Middle frontal gyrus (tissue), 1 donor: ENCODE results near the gene EPHX1.
"Not testable (repeated sequence)": the region's sequence is repeated elsewhere in the genome, so short reads cannot be mapped to it uniquely, and the experiment has no call there.

Experiments
- DNase-seq: peaks from one replicate; pipeline ENCODE4 v3.0.0-alpha.2; 2015; ENCODE audit warnings: low spot score; ENCODE audit errors: extremely low spot score

The EPHX1 gene

DNA sequence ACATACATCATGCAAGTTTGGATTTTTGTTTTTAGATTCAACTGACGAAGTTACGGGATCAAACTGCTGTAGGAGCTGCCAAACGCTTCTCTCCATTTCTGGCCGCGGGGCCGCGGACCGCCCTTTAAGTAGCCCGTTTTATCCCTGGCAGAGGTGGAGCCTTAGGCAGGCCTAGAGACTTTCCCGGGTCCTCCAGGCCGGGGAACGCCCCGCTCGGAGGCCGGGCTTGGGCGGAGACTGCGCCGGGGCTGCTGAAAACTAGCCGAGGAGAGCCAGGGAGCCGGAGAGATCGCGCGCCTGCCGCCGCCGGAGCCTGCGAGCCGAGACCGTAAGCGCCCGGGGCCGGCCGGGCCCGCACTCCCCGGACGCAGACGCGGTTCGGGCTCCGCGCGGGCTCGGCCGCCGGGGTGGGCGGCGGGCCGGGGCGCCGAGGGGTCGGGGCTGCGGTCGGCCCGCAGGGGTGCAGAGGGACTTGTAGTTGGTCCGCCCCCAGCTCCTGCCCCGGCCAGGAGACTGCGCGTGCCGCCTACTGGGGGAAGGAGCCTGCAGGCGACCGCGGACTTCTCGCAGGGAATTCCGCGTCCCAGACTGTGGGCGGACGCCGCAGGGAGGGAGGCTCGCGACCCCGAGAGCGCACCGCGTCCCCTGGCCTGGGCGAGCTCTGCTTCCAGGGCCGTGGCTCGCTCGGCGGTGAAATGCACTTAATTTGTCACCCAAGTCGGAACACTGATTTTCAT lies at the start of gene EPHX1:
Gene EPHX1, plus strand, starts transcription at position 283 of the 737 bp plus-strand sequence. CDS start 18,606 bp downstream, outside the sequence.
- DNase-seq: peak; percentile 58

DNA sequence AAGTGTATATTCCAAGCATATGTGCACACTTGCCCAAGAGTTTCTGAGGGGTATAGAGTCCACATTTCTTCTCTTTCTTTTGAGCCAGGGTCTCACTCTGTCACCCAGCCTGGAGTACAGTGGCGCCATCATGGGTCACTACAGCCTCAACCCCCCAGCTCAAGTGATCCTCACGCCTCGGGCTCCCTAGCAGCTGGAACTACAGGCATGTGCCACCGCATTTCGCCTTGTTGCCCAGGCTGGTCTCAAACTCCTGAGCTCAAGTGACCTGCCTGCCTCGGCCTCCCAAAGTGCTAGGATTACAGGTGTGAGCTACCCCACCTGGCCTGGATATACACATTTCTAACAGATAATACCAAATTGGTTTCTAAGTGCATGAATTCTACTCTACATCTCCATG lies 49.4 kb upstream of the EPHX1 start:
- no peak for DNase-seq

DNA sequence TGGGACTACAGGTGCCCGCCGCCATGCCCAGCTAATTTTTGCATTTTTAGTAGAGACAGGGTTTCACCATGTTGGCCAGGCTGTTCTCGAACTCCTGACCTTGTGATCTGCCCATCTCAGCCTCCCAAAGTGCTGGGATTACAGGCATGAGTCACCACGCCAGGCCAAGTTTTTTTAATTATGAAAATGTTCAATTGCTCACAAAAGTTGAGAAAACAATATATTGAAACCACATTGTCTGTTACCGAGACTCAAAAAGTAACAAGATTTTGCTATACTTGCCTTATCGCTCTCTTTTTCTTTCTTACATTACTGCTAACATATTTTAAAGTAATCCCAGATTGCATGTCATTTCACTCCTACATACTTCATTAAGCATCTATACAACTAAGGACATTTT lies 48.5 kb upstream of the EPHX1 start:
- DNase-seq: not testable (repeated sequence)

DNA sequence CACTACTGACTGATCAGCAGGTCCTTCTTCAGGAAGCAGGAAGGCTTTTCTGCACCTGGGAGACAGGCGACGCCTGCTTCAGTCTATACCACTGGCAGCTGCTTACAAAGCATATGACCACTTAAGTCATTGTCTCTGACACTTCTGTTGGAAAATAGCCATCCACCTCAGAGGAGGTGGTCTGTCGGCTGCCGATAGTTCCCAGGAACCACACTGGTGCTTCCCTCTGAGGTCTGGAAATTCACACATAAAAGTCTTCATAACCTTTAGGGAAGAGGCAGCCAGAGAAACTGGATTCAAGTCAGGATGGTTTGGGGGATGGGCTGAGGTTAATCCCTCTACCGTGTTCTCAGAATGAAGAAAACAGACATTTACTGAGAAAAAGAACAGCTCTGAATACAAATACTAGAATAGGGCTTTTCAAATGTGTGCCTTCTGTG lies 47.9 kb upstream of the EPHX1 start:
- no peak for DNase-seq

DNA sequence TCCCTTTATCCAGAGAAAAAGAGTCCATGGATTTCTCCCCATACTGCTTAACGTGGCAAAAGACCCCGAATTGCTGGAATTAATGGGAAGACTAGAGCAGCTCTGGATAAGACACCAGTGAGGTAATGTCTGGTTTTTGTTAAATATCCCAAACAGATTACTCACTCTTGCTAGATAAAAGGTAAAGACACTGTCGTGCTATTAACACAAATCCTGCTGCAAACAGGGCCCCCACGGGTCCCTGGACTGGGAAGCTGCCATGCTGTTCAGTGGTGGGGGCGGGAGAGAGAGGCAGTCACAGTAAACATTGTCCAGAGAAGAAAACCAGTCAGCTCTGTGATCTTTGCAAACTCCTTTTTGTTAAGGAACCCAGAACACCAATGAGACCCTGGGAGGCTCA lies 47.5 kb upstream of the EPHX1 start:
- DNase-seq: no peak

DNA sequence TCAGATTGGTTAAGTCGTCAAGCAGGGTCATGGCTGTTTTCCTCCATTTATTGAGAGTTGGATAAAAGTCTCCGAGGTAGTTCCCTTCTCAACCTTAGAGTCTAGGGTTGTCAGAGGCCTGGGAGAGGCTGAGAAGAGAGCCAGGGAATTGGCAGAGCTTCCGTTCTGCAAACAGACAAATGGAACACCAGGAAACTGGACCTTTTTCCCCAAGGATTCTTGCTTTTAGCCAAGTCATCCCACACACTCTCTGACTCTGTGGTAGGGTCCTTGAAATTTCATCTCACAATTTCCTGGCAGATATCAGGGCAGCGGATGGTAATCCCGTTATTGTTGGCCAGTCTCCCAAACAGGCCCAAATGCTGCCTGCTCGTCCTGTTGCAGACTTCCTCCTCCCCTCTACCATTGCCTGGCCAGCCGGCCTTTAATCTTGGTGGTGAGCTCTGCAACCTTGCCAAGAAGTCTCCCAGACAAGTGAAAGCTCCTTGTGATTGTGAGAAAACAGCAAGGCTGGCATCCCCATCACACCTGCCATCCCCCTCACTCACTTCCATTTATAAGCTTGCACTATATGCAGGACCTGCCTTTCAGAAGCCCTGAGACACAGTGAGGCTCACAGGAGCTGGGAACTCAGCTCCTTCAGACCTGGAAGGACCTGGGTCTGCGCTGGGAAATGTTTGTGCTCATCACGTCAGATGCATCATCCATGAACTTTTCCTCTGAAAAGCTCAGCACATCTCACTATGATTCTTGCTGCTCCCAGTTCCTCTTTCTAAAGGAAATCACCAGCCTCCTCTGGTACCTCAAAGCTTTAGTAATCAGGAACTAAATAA lies 46.0 kb upstream of the EPHX1 start:
- no peak for DNase-seq

DNA sequence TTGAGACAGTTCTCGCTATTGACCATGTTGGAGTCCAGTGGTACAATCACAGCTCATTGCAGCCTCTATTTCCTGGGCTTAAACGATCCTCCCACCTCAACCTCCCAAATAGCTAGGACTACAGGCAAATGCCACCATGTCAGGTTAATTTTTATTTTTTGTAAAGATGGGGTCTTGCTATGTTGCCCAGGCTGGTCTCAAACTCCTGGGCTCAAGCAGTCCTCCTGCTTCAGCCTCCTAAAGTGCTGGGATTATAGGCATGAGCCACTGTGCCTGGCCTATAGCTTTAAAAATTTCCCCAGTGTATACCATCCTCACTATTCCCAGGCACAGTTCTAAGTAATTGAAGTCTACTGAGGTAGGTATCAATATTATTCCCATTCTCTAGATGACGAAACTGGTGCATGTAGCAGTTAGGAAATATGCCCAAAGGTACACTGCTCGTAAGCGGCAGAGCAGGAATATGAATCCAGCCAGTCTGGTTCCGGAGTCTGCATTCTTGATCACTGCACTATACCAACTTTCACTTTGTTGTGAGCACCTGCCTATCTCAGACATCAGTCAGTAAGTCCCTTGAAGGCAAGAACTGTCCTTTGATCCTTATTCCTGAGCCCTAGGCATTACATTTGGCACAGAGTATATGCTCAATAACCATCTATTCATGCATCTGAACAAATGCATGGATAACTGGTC lies 43.8 kb upstream of the EPHX1 start:
- no peak for DNase-seq

DNA sequence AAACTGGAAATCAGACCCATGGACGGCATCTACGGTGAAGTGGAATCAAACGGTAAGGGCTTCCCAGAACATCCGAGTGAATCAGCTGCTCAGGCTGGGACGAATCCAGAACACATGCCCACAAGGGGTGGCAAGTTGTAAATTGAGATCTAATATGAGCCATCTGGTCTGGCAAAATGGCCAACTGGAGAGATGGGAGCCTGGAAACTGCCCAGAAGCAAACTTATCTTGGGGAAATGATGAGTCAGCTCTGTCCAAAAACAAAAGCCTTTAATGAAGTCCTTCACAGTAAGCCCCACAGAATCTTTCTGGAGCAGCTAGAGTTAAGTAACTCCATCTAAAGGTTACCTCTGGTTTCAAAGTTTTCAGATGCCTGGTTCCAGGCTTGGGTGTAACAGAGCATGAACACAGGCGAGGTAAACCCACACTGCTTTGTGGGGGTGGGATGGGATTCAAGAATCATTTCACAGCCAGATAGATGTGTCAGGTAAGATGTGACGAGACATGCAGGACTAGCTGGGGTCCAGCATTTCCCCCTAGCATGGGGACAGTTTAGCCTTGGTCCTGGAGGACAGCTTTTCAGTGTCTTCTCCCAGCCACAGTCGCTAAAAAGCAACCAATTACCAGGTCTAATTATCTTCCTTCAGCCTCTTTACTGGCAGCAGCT lies 42.8 kb upstream of the EPHX1 start:
- no peak for DNase-seq

DNA sequence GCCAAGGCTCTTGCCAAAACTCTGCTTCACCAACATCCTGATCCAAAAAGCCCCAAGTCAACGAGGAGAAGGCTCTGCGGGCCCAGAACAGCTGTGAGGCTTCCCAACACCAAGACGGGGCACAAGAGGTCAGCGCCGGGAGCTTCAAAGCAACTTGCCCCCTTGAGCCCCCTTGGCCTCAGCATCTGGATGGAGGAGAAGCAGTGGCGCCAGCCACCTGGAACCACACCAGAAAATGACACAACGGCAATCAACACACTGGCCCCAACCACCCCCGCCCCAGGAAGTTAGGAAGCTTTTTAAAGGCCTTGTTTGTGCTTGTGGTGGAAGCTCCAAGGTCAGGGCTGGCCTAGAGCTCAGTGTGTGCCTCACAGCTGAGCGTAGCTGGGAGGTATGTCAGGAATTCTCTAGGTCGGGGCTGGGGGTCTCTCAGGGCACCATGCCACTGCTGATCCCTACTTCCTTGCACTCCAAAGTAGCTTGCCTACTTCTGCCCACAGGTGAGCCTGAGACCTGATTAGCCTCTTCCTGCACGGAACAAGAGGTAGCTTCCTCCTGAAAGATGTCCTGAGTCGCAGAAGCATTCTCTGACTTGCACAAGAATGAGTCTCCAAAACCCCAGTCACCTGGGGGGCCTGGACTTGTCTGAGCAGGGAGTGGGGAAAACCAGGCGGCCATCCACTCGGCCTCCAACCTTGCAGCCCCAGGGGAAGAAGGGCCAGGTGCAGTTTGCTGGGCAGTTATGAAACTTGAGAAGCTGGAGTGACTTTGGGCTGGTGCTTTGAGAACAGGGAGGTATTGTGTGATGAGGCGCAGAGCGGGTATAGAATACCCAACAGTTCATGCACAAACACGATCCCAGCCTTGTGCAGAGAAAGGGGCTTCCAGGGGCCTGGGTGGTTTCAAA lies 42.0 kb upstream of the EPHX1 start:
- no peak for DNase-seq

DNA sequence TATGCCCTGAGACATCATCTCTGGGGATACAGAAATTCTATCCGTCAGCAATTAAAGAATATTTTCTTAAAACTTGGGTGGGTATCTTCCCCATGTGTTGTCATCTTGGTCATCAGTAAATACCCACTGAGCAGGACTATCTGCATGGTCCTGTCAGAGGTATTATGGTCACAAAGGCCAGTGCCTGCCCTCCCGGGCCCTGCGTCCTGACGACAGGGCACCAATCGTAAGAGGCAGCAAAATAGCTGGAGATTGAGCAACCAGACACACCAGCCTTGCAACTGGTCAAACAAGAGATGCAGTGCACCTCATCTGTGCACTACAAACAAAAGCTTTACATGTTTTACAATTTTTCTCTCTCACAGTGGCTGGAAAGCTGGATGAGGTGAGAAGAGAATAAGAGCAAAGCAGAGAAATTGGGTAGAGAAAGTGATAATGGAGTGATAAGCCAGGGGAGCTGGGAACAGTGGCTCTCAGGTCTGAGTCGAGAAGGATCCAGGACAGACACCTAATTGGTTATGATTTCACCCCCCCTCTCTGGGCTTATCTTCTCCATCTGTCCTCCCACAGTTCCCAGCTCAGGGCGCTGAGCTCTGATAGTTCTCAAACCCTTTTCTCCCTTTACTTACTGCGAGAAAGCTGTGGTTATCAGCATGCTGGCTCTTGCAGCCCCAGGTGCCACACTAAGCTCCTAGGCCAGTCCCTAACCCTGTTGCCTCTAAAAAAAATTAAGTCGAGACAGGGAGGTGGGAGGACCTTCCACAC lies 41.1 kb upstream of the EPHX1 start:
- no peak for DNase-seq

DNA sequence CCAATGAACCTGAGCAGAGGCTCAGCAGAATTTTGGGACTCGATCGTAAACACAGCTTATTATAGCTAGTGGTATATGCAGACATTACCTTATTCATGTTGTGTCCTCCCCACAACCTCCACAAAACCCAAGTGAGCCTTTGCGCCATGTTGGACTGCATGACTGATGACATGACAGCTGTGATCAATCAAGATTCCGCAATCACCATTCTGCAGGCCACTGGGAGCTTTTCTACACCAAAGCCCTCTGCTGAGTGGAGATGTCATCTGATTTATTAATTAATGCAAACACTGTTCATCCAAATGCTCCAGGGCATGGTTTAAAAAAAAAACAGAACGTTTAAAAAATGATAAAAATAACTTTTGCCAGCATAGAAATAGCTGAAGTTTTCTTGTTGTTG lies 40.2 kb upstream of the EPHX1 start:
- DNase-seq: no peak

DNA sequence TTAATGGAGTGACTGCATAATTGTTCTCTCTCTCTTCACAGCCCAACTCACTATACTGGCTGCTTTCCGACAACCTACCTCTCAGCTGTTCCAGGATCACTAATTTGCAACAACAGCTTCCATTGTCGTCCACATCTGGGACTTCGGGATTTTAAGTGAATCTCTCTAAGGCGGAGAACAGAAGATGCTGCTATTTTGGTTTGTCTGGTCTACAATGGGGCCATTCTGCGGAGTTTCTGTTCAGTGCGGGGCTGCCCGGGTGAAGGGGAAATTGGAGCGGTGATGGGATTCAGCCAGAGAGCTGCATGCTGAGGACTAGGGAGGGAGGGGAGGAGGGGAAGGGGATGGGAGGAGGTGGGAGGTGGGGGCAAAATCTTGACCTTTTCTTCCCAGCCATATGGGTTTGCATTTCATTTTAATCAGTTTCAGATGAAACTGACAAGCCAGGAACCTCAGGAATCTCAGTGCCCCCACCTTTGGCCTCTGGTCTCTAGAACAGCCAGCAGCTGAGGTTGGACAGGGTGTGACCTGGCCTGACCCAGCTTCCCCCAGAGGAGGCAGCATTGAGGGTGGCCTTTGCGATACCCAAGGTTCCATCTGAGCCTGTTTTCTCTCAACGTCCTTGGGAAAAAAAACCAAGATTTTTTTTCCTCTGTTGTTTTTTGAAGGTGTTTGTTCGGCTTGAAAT lies 39.2 kb upstream of the EPHX1 start:
- no peak for DNase-seq

DNA sequence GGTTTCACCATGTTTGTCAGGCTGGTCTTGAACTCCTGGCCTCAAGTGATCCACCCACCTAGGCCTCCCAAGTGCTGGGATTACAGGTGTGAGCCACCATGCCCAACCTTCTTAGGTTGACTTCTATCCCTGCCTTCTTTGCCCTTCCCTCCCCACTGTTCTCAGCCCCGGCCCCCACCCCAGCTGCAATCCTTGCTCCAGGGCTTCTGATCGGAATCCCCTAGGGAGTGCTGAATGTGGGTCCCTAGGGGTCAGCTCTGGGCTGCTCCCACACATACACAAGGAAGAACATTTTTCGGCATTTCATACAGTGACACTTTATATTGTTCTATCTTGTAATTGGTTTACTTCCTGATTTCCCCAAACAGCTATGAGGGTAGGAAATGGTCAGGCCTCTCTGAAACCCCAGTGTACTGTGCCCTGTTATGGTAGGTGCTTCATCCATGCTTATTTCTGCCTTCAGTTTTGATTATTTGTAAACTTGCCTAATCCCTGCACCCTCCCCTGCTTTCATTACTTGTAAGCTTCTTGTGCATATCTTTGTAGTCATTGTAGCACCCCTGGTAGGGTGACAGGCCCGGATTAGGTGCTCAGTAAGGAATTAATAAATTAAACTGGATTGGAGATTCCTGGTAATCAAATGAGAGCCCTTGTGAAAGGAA lies 38.1 kb upstream of the EPHX1 start:
- DNase-seq: no peak

DNA sequence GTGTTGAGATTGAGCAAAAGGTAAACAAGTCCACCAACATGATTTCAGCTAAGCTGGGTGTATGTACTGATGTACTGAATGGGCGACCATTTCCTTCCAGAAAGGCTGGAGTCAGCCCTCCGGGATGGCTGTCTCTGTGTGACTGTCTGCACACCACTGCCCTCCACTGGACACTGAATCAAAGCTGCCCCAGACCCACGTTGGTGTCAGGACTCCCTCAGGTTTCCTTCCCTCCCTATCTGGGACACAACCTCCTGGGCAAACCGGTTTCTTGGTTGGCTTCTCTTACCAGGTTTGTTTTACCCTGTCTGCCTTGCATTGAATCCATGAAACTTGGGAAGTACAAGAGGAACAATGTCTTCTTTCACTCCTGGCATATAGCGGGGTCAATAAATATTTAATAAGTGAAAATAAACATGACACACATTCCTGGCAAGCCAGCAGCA lies 37.6 kb upstream of the EPHX1 start:
- DNase-seq: peak; percentile 44

DNA sequence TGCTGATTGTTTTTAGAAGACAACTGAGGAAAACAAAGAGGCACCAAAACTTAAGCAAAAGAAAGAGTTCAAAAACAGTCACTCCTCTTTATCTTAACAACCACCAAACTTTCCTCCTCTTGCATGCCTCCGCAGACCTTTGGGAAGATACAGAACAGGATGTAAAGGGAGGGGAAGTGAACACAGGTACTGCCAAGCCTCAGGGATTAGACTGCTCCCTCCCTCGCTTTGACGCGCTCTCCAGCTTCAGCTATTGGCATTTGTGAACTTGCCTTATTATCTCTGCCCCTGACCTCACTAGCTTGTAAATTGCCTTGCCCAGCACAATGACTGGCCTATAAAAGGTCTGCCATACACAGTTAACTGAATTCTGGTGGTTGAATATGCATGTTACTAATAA lies 37.1 kb upstream of the EPHX1 start:
- DNase-seq: no peak

DNA sequence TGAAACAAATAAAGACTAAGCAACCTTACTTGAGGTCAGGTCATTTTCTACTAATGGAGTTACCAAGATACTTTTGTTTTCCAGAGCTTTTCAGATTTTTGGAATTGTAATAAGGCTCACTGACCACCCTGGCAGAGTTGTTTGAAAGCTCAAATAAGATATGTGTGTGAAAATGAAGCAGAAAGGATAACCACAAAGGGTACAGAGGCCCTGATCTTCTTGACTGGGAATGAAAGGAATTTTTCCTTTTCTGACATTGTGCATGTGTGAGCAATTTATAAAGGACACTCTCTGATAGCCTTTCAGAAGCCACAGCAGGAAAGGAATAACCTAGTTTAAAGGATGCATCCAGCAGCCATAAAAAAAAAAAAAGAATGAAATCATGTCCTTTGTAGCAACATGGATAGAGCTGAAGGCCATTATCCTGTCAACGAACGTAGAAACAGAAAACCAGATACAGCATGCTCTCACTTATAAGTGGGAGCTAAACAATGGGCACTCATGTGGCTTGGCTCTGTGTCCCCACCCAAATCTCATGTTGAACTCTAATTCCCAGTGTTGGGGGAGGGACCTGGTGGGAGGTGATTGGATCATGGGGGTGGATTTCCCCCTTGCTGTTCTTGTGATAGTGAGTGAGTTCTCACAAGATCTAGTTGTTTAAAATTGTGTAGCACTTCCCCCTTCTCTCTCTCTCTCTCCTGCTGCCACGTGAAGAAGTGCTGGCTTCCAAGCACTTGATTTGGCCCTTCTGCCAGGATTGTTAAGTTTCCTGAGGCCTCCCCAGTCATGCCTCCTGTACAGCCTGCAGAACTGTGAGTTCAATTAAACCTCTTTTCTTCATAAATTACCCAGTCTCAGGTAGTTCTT lies 35.4 kb upstream of the EPHX1 start:
- DNase-seq: no peak

DNA sequence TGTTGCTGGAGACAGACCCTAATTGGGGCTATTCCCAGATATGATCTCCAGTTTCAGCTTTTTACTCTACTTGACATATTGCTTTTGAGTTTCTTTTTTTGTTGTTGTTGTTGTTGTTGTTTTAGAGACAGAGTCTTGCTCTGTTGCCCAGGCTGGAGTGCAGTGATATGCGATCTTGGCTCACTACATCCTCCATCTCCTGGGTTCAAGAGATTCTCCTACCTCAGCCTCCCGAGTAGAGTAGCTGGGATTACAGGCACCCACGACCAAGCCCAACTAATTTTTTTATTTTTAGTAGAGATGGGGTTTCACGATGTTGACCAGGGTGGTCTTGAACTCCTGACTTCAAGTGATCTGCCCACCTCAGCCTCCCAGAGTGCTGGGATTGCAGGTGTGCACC lies 33.6 kb upstream of the EPHX1 start:
- no peak for DNase-seq
